ENCODE measurements around the gene TMEM50B. TPM values are rescaled to one million over a fixed set of nuclear protein-coding genes. Genes with fewer than 3 reads are reported as not detected.
A peak's percentile ranks its signal among the peaks of the same experiment; 100 is the strongest.

TMEM50B gene
- total RNA-seq (10 to 100 TPM; 23.5 to 44.2 (median 31.2) TPM), polyA plus RNA-seq (10 to 100 TPM; 26.5 to 47.4 TPM)
- long read RNA-seq, donor 1, transcript TMEM50B-210 (7 exons, 2,375 nt): major isoform, 75 of 96 reads
- long read RNA-seq, donor 1, partial matches to known transcripts: 1 of 96 reads
- long read RNA-seq, donor 1, other reads (novel, unspliced or antisense): 19 of 96 reads
- long read RNA-seq, donor 2, transcript TMEM50B-204 (8 exons, 982 nt): minor isoform, 5 of 502 reads
- long read RNA-seq, donor 2, transcript TMEM50B-201 (9 exons, 3,062 nt): minor isoform, 6 of 502 reads
- long read RNA-seq, donor 2, transcript TMEM50B-210 (7 exons, 2,375 nt): major isoform, 453 of 502 reads
- long read RNA-seq, donor 2, partial matches to known transcripts: 9 of 502 reads
- long read RNA-seq, donor 2, other reads (novel, unspliced or antisense): 29 of 502 reads
- long read RNA-seq, donor 3, transcript TMEM50B-210 (7 exons, 2,375 nt): major isoform, 113 of 127 reads
- long read RNA-seq, donor 3, partial matches to known transcripts: 2 of 127 reads
- long read RNA-seq, donor 3, other reads (novel, unspliced or antisense): 8 of 127 reads

GRCh38 chr21:33479679-33480480 lies at the start of gene TMEM50B:
TSS of gene TMEM50B (minus strand) at chr21:33479974. CDS start at chr21:33468885, 11,089 bp downstream.
- Histone ChIP-seq H3K36me3 (no peaks in the 10 kb centered on the region), H3K4me3 (peak within 1 kb of the TSS; percentile 64 to 98 (median 90)), H3K27ac (peak within 1 kb of the TSS; percentile 87 to 100 (median 98)), H3K27me3 (no peaks in the 10 kb centered on the region), H3K4me1 (peaks cover 0 to 26% (median 12%) of the 10 kb centered on the region in 12 donors), H3K9me3 (no peaks in the 10 kb centered on the region)
- WGBS, 4 donors: 0% methylated on average over 1 to 93 of the region's 93 CpGs
- intact Hi-C loops (cut with DNase I): loop anchor here in 3 of 10 donors (2.0 to 5.0 kb wide), 2 partner anchors 62 to 63 kb away; partner anchors contain the start of genes GART (in 3 of the 3) and SON (in 3 of the 3)
- TF ChIP-seq CTCF (IDR thresholded peaks at IDR 0.05) (peak; percentile 24 to 80 (median 56)), POLR2A (IDR thresholded peaks at IDR 0.05) (peak; percentile 86 to 95)
- ATAC-seq (peak; percentile 96 to 98 (median 98)), DNase-seq (peak; percentile 96 to 98 (median 97))

DNA sequence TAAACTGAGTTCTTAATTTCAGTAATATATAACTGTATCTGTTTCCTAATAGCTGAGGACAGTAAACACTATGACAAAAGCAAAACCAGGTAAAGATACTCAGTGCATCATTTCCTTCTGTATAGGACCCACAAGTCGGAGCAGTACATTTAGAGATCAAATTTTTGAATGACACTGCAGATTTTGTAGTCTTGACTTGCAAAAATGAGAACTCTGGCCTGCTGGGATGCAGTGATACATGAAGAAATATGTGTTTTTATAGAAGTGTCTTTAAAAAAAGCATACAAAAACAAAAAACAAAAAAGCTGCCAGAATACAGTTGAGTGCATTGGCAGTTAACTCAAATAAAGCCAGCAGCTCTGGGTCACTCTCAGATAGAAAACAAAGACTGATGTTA lies 43.2 kb upstream of the TMEM50B start:
- TF ChIP-seq CTCF (IDR thresholded peaks at IDR 0.05) (no peak), POLR2A (IDR thresholded peaks at IDR 0.05) (no peak)
- Histone ChIP-seq H3K27me3 (no peaks in the 10 kb centered on the region), H3K27ac (no peak overlapping the region), H3K9me3 (no peaks in the 10 kb centered on the region), H3K36me3 (peaks cover 0 to 89% (median 54%) of the 10 kb centered on the region in 9 donors), H3K4me1 (peaks cover 0 to 4% (median 0%) of the 10 kb centered on the region in 12 donors), H3K4me3 (no peak overlapping the region)
- 75 to 87% (median 77%) methylated on average over 1 of the region's 1 CpG for WGBS, 4 donors
- ATAC-seq (no peak), DNase-seq (no peak)
- intact Hi-C loops (cut with DNase I): no loop called here

GRCh38 chr21:33522297-33522952 lies 42.7 kb upstream of the TMEM50B start:
- H3K27me3 ChIP-seq: no peaks in the 10 kb centered on the region
- TF ChIP-seq CTCF (IDR thresholded peaks at IDR 0.05) (no peak), POLR2A (IDR thresholded peaks at IDR 0.05) (no peak)
- 84 to 88% (median 87%) methylated on average over 5 of the region's 5 CpGs for WGBS, 4 donors
- no peaks in the 10 kb centered on the region for H3K9me3 ChIP-seq
- H3K4me3 ChIP-seq: no peak overlapping the region
- H3K36me3 ChIP-seq: peaks cover 0 to 89% (median 54%) of the 10 kb centered on the region in 9 donors
- ATAC-seq (no peak), DNase-seq (no peak)
- H3K4me1 ChIP-seq: peaks cover 0 to 4% (median 0%) of the 10 kb centered on the region in 12 donors
- no peak overlapping the region for H3K27ac ChIP-seq
- intact Hi-C loops (cut with DNase I): no loop called here
